Measurements from ENCODE around the gene SAA1.
"Not testable (repeated sequence)": the region's sequence is repeated elsewhere in the genome, so short reads cannot be mapped to it uniquely, and the experiment has no call there.

Gene SAA1

GRCh38 chr11:18261721-18262120 is 4.3 kb upstream of the SAA1 start:
- no peak for DNase-seq

DNA sequence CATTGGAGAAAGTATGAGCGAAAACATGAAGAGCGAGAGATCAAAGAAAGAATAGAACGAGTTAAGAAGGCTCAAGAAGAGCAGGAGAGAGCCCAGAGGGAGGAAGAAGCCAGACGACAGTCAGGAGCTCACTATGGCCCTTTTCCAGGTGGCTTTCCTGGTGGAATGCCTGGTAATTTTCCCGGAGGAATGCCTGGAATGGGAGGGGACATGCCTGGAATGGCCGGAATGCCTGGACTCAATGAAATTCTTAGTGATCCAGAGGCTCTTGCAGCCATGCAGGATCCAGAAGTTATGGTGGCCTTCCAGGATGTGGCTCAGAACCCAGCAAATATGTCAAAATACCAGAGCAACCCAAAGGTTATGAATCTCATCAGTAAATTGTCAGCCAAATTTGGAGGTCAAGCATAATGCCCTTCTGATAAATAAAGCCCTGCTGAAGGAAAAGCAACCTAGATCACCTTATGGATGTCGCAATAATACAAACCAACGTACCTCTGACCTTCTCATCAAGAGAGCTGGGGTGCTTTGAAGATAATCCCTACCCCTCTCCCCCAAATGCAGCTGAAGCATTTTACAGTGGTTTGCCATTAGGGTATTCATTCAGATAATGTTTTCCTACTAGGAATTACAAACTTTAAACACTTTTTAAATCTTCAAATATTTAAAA is 3.2 kb upstream of the SAA1 start:
- DNase-seq, result not testable (repeated sequence)

GRCh38 chr11:18264035-18264434 is 2.0 kb upstream of the SAA1 start:
- DNase-seq, result no peak

DNA sequence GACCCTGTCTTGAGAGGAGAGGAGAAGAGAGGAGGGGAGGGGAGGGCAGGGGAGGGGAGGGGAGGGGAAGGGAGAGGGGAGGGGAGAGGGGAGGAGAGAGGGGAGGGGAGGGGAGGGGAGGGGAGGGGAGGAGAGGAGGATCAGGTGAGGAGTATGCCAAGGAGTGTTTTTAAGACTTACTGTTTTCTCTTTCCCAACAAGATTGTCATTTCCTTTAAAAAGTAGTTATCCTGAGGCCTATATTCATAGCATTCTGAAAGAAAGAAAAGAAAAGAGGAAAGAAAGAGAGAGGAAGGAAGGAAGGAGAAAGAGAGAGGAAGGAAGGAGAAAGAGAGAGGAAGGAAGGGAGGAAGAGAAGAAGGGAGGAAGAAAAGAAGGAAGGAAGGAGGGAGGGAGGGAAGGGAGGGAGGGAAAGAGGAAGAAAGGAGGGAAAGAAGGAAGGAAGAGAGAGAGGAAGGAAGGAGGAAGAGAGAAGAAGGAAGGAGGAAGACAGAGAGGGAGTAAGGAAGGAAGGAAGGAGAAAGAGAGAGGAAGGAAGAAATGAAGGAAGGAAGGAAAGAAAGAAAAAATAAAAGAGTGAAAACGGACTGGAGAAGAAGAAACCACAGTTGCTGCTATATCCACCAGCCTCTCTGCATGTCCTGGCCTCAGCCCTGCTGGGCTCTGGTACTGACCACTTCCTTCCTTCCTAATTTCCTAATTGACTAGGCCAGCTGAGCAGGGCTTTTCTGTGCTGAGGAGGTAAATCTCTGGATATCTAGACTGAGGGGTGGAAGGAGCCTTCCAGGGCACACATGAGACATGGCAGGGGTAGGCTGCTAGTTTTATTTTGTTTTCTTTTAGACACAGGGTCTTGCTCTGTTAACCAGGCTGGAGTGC is 1.1 kb upstream of the SAA1 start:
- DNase-seq, result no peak

- DNase-seq, result not testable (repeated sequence)
Measured at GRCh38 chr11:18267335-18268133, 1.5 kb downstream of the SAA1 start.

GRCh38 chr11:18269252-18269651 is 3.2 kb downstream of the SAA1 start:
- DNase-seq, result not testable (repeated sequence)

- DNase-seq, result no peak
Measured at GRCh38 chr11:18270102-18270501, 4.0 kb downstream of the SAA1 start.

DNA sequence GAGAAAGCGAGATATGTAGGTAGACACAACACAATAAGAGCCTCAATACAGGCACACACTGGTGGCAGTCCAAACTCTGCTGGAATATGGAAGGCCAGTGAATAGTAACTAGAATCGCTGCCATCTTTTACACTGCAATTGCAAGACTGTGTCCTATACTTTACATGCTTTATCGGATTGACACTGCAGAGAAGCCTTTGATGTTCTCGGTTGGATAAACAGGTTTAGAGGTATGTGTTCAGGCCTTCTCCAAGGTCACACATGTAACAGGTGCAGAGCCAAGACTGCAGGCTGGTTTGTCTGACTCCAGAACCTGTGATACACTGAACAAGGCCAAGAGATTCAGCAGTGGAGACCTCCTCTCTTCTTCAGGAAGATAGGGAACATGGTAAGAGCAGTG is 5.1 kb downstream of the SAA1 start:
- no peak for DNase-seq

DNA sequence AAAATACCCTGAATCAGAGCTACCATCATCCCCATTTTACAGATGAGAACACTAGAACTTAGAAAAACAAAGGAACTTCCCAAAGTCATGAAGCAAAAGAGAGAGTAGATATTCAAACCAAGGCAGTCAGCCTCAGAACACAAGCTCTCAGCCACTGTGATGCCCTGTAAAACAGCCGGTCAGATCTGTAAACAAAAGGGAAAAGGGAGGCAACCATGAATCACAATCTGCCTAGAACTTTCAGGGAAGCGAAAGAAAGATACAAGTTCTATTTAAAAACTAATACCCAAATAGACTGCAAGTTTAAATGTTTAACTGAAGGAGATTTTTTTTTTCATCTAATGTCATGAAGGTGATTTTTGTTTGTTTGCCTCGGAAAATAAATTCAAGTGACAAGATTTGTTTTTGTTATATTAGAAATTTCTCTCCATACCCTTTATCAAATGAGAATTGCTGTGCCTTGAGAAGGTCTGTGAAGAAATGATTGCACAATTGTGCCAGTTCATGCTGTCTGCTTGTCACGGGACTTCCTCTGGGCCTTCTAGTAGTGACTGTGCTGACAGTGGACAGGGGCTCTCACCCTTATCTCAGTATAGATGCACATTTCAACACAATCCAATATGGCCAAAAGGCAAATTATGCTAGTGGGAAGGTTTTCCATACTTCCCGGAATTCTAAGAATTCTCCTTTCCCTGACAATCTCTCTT is 11.7 kb downstream of the SAA1 start:
- DNase-seq, result peak; percentile 39

- DNase-seq, result no peak
Measured at GRCh38 chr11:18280438-18281045, 14.5 kb downstream of the SAA1 start.

DNA sequence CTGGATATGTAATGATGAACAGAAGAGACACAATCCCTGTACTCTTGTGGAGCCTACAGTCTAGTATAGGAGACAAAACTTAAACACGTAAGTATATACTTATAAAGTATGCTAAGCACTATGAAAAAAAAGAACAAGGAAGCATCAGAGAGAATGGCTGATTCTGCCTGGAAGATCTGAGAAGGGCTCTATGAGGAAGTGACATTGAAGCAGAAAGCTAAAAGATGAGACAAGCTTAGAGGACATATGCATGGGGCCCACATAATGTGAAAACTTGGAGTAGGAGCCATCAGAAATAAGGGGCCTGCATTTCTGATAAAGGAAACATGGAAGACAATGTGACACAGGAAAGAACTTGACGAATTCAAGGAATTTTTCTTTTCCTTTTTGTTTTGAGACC is 16.6 kb downstream of the SAA1 start:
- no peak for DNase-seq

GRCh38 chr11:18285841-18286240 is 19.8 kb downstream of the SAA1 start:
- DNase-seq, result no peak

DNA sequence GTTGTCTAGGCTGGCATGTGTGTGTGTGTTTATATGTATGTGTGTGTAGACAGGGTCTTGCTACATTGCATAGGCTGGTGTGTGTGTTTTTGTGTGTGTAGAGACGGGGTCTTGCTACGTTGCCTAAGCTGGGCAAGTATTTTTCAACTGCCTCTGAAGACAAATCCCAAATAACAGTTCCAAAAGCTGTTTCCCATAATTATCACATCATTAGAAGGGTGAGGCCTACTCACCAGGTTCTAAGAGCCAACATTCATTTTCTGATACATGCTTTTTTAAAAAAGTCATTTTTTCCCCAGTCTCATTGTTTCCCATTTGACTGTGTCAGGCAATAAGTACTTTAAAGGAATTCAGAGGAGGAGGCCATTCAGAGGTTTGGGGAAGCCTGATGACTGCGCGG is 22.8 kb downstream of the SAA1 start:
- no peak for DNase-seq

DNA sequence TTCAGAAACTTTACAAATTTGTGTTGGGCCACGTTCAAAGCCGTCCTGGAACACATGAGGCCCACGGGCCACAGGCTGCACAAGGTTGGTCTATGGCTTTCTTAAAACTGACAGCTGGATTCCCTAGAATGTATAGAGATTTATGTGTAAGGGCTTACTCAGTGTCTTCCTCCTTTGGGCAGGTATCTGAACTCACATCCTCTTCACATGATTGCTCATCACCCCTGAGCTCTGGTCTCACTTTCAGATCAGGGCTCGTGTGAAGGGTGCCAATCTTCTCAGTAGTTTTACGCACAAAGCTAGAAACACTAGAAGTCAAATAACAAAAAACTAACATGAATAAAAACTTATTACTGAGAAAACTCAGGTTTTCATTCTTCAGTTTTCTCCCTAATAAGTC is 28.8 kb downstream of the SAA1 start:
- DNase-seq, result no peak

DNA sequence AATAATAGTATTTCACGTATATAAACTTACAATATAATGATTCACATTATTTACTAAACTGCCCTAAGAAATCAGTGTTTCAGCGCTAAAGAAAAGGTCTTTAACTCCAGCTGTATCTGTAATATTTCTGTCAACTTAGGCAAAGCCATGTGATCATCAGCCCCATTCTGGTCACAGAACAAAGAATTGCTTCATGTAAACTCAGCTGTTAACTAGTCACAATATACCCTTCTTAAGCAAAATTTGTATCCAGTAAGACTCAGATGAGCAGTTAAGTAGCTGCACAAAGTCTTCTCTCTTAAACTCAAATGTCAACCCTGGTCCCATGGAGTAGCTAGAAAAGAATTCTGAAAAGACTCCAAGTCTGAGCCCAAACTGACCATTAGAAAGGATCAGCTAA is 29.3 kb downstream of the SAA1 start:
- no peak for DNase-seq

DNA sequence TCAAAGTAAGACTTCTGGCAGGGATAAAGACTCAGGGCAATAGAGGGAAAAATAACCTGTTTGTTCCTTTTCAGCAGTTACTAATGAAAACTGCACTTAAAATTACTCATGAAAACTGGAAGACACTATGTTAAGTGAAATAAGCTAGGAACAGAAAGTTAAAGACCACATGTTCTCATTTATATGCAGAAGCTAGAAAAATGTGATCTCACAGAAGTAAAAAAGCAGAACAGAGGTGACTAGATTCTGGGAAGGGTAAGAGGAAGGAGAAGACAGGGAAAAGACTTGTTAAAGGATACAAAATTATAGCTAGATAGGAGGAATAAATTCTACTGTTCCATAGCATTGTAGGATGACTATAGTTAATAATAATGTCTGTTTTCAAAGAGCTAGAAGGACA is 33.7 kb downstream of the SAA1 start:
- no peak for DNase-seq

- DNase-seq, result no peak
Measured at GRCh38 chr11:18304745-18305144, 38.7 kb downstream of the SAA1 start.

DNA sequence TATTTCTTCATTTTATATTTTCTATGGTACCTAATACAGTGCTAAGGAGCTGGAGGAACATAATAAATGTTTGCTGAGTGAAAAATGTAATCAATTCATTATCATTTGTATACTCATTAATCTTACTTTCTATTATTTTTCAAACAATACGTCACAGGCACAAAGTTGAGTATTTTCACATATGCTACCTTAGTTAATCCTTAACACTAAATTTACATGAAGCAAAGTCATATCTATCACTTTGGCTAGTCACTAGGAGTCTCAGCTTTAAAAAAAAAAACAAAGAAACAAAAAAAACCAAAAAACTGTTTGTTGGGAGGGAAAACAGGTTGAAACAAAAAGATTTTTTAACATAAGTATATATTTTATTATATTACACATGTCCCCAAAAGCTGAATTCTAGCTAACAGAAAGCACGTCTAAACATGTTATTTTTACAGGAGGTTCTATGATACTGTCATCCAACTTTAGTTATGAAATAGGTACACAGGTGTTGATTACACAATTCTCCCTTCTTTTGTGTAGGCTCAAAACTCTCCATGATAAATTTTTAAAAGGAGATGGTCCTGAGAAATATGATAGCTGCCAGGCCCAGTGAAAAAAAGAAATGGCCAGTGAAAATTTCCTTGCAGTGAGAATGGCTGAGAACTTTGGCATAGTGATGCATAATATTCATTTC is 41.5 kb downstream of the SAA1 start:
- DNase-seq, result no peak

GRCh38 chr11:18308242-18308641 is 42.2 kb downstream of the SAA1 start:
- no peak for DNase-seq

GRCh38 chr11:18309691-18310090 is 43.6 kb downstream of the SAA1 start:
- DNase-seq, result no peak

DNA sequence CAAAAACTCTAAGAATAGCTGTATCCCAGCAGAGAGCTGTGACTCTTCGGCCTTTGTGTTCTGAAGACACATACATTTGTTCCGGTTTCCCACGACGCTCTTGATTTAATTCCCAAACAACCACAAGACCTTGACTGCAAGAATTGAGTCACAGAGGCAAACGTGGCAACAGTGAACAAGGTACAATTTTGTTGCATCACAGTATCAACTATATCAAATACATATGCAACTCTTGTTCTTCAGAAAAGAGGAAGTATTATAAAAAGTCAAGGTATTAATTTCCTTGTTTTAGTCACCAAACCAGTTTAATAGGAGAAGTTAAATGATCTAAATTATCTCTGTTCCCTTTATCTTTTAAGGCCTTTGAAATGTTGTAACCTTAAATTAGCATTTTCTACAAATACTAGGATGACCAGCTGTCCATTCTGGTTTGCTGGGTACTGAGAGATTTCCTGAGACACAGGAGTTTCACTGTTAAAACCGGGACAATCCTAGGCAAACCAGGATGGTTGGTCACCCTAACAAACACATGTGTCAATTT is 44.8 kb downstream of the SAA1 start:
- DNase-seq, result peak; percentile 72

DNA sequence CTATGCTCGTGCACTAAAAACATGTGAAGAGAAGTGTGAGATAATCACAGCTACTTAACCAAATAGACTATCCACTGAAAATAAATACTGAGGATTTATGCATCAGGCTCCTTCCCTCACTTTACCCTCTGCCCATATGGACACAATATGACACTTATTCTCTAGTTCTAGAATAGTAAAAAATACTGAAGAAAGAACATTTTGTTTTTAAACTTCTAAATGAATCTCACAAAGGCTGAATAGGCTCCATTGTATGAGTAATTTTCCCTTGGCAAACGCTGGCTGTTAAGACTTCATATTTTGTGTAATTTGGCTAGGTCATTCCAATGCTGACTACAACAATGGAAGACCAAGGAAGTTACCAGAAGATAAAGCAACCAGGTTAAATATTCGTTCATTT is 45.9 kb downstream of the SAA1 start:
- no peak for DNase-seq
